ENCODE results near the gene CXCL12. TPM values are rescaled to one million over a fixed set of nuclear protein-coding genes. Genes with fewer than 3 reads are reported as not detected.

The CXCL12 gene
- total RNA-seq, 1 donor, result under 0.01 TPM

- Histone ChIP-seq H3K9me3 (ENCODE audit: low read depth, low read length) (no peaks in the 10 kb centered on the region), H3K4me3 (ENCODE audit: low read length) (no peak overlapping the region), H3K27me3 (ENCODE audit: insufficient read depth, low read length) (no peaks in the 10 kb centered on the region), H3K4me1 (ENCODE audit: insufficient read depth, low read length) (no peaks in the 10 kb centered on the region)
Measured at GRCh38 chr10:44394696-44395381, 9.9 kb upstream of the CXCL12 start.

GRCh38 chr10:44393834-44394547 is 9.1 kb upstream of the CXCL12 start:
- Histone ChIP-seq H3K4me1 (ENCODE audit: insufficient read depth, low read length) (no peaks in the 10 kb centered on the region), H3K4me3 (ENCODE audit: low read length) (no peak overlapping the region), H3K9me3 (ENCODE audit: low read depth, low read length) (no peaks in the 10 kb centered on the region), H3K27me3 (ENCODE audit: insufficient read depth, low read length) (no peaks in the 10 kb centered on the region)

- Histone ChIP-seq H3K4me1 (ENCODE audit: insufficient read depth, low read length) (no peaks in the 10 kb centered on the region), H3K4me3 (ENCODE audit: low read length) (no peak overlapping the region), H3K9me3 (ENCODE audit: low read depth, low read length) (no peaks in the 10 kb centered on the region), H3K27me3 (ENCODE audit: insufficient read depth, low read length) (no peaks in the 10 kb centered on the region)
Measured at GRCh38 chr10:44393051-44393630, 8.2 kb upstream of the CXCL12 start.

DNA sequence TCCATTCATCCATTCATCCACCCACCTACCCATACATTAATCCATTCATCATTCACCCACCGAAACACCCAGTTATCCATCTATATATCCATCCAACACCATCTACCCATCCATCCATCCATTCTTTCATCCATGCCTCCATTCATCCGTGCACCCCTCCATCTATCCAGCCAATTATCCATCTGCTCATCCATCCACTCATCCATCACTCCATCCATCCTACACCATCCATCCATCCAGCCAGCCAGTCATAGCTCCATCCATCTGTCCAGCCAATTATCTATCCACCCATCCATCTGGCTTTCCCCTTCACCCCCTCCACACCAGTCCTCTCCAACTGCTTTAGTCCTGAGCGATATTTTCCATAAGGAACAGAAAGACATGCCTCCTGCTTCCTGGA is 7.5 kb upstream of the CXCL12 start:
- Histone ChIP-seq H3K9me3 (ENCODE audit: low read depth, low read length) (no peaks in the 10 kb centered on the region), H3K27me3 (ENCODE audit: insufficient read depth, low read length) (no peaks in the 10 kb centered on the region), H3K4me1 (ENCODE audit: insufficient read depth, low read length) (no peaks in the 10 kb centered on the region), H3K4me3 (ENCODE audit: low read length) (no peak overlapping the region)

GRCh38 chr10:44391981-44392380 is 7.1 kb upstream of the CXCL12 start:
- H3K27me3 ChIP-seq (ENCODE audit: insufficient read depth, low read length), result peaks cover under 1% of the 10 kb centered on the region
- no peak overlapping the region for H3K4me3 ChIP-seq (ENCODE audit: low read length)
- no peaks in the 10 kb centered on the region for H3K4me1 ChIP-seq (ENCODE audit: insufficient read depth, low read length)
- H3K9me3 ChIP-seq (ENCODE audit: low read depth, low read length), result no peaks in the 10 kb centered on the region

- H3K4me3 ChIP-seq (ENCODE audit: low read length), result no peak overlapping the region
- peaks cover 11% of the 10 kb centered on the region for H3K27me3 ChIP-seq (ENCODE audit: insufficient read depth, low read length)
- no peaks in the 10 kb centered on the region for H3K9me3 ChIP-seq (ENCODE audit: low read depth, low read length)
- H3K4me1 ChIP-seq (ENCODE audit: insufficient read depth, low read length), result no peaks in the 10 kb centered on the region
Measured at GRCh38 chr10:44390585-44391072, 5.7 kb upstream of the CXCL12 start.

DNA sequence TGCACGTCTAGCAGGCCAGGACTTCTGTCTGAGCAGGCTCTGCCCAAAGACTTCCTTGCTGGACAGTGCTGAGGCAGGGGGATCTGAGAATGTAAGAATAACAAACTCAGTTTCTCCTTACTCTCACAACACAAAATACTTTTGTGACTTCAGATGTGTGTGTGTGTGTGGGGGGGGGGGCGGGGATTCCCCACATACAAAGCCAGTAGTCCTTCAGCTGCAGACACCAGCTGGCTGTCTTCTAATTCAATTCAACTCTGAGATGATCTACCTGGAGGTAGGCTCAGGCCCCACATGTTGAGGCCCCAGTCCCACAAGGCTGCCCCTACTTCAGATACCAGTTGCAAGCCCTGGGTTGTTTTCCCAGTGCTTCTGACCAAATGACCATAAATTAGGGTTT is 4.7 kb upstream of the CXCL12 start:
- Histone ChIP-seq H3K9me3 (ENCODE audit: low read depth, low read length) (no peaks in the 10 kb centered on the region), H3K4me3 (ENCODE audit: low read length) (no peak overlapping the region), H3K27me3 (ENCODE audit: insufficient read depth, low read length) (peaks cover 11% of the 10 kb centered on the region), H3K4me1 (ENCODE audit: insufficient read depth, low read length) (no peaks in the 10 kb centered on the region)

DNA sequence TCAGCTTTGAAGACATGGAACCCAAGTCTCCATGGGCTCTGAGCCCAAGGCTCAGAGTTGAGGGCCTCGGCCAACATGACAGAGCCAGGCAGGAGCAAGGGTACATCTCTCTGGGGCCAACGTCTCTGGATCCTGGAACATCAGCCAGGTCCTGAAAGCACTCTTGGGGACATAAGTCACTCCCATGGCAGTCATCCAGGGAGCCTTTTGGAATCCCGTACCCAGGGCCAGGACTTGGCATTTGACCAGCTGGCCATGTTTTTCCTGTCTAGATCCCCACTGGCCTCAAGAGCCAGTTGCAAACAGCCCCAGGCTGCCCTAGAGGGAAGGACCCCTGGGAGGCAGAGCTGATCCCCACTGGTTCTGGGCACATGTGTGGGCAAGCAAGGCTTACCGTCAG is 4.3 kb upstream of the CXCL12 start:
- Histone ChIP-seq H3K4me3 (ENCODE audit: low read length) (no peak overlapping the region), H3K27me3 (ENCODE audit: insufficient read depth, low read length) (peaks cover 15% of the 10 kb centered on the region), H3K9me3 (ENCODE audit: low read depth, low read length) (no peaks in the 10 kb centered on the region), H3K4me1 (ENCODE audit: insufficient read depth, low read length) (no peaks in the 10 kb centered on the region)

- Histone ChIP-seq H3K27me3 (ENCODE audit: insufficient read depth, low read length) (peaks cover 19% of the 10 kb centered on the region), H3K4me1 (ENCODE audit: insufficient read depth, low read length) (no peaks in the 10 kb centered on the region), H3K4me3 (ENCODE audit: low read length) (no peak overlapping the region), H3K9me3 (ENCODE audit: low read depth, low read length) (no peaks in the 10 kb centered on the region)
Measured at GRCh38 chr10:44388641-44389040, 3.7 kb upstream of the CXCL12 start.

DNA sequence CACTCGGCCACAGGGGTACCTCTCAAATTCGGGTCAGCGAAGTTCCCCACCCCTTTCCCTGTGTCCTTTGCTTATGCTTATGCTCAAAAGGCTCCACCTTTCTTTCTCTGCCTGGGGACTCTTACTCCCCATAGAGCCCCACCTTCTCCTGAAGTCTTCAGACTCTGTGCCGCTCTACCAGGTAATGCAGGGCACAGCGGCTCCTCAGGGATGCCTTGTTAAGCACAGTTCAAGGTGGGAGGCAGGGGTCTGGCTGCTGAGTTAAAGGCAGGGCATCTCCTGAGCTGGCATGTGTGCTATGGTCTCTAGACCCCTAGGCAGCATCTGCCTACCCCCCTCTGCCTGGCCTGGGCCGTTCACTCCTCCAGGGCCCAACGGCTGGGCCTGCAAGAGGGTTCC is 3.0 kb upstream of the CXCL12 start:
- Histone ChIP-seq H3K27me3 (ENCODE audit: insufficient read depth, low read length) (peaks cover 25% of the 10 kb centered on the region), H3K4me1 (ENCODE audit: insufficient read depth, low read length) (no peaks in the 10 kb centered on the region), H3K4me3 (ENCODE audit: low read length) (no peak overlapping the region), H3K9me3 (ENCODE audit: low read depth, low read length) (no peaks in the 10 kb centered on the region)

DNA sequence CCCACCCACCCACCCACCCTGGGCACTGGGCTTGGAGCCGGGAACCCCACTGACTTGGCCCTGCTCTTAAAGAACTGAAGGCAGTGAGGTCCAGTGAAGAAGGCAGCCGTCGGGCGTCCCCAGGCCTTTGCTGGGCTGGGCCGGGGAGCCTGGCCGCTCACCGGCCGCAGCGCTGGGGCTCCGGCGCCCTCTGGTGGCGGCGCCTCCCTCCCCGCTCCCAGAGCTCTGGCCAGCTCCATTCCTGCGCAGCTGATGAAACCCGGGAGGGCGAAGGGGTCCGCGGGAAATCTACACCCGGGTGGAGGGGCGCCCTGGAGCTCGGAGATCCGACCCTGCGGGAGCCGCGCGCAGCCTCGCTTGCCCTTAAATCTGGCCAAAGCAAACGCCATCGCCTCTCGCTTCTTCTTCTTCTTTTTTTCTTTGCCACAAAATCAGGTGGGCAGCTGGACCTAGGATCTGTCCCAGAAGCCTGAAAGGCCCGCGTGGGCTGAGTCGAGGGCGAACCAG is 1.7 kb upstream of the CXCL12 start:
- no peaks in the 10 kb centered on the region for H3K4me1 ChIP-seq (ENCODE audit: insufficient read depth, low read length)
- H3K4me3 ChIP-seq (ENCODE audit: low read length), result no peak overlapping the region
- peaks cover 28% of the 10 kb centered on the region for H3K27me3 ChIP-seq (ENCODE audit: insufficient read depth, low read length)
- no peaks in the 10 kb centered on the region for H3K9me3 ChIP-seq (ENCODE audit: low read depth, low read length)

DNA sequence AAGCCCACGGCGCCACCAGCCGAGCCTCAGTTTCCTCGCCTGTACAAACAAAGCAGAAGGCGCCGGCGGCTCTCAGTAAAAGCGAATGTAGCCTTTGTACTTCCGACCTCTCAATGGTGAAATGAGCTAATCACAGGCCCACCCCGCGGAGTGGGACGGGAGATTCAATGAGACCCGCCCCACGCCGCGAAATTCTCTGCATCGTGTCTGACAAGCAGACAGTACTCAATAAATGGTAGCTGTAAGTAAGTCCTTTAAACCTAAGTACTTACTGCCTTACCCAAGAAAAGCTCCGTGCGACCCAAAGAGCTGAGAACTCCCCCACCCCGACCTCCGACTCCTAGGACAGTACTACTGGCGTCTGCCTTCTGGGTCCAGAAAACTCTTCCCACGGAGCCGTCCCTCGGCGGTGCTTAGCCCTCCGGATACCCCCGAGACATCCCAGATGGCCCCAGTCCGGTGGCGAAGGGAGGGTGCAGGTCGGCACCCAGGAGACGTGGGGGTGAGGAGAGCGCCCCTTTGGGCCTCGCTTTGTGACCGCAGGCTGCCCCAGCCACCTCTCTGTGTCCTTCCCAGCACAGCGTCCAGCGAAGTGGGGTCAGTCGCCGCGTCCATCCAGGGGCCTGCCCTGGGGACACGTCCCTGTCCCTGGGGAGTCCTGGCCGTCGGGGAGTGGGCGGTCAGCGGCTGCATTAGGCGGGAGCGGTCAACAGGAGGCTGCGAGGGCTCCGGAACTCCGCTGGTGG is 972 bp upstream of the CXCL12 start:
- peaks cover 28% of the 10 kb centered on the region for H3K27me3 ChIP-seq (ENCODE audit: insufficient read depth, low read length)
- H3K4me3 ChIP-seq (ENCODE audit: low read length), result no peak overlapping the region
- no peaks in the 10 kb centered on the region for H3K9me3 ChIP-seq (ENCODE audit: low read depth, low read length)
- H3K4me1 ChIP-seq (ENCODE audit: insufficient read depth, low read length), result no peaks in the 10 kb centered on the region

DNA sequence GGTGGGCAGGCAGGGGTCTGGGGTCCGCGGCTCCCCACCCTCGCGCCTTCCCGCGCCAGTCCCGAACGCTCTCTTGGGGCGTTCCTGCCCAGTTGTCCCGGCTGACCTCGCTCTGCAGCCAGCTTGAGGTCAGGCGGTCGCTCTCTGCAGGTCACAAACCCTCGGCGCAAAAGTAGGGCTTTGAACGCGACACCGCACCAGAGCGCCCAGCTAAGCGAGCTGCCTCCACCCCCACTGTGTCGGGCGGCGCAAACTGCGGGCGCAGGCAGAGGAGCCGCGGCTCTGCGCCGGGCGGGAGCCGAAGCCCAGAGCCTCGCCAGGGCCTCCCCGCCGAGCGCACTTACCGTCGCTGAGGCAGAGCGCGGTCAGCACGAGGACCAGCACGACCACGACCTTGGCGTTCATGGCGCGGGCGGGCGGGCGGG is 284 bp downstream of the CXCL12 start:
- H3K9me3 ChIP-seq (ENCODE audit: low read depth, low read length), result no peaks in the 10 kb centered on the region
- peaks cover 28% of the 10 kb centered on the region for H3K27me3 ChIP-seq (ENCODE audit: insufficient read depth, low read length)
- H3K4me3 ChIP-seq (ENCODE audit: low read length), result no peak overlapping the region

DNA sequence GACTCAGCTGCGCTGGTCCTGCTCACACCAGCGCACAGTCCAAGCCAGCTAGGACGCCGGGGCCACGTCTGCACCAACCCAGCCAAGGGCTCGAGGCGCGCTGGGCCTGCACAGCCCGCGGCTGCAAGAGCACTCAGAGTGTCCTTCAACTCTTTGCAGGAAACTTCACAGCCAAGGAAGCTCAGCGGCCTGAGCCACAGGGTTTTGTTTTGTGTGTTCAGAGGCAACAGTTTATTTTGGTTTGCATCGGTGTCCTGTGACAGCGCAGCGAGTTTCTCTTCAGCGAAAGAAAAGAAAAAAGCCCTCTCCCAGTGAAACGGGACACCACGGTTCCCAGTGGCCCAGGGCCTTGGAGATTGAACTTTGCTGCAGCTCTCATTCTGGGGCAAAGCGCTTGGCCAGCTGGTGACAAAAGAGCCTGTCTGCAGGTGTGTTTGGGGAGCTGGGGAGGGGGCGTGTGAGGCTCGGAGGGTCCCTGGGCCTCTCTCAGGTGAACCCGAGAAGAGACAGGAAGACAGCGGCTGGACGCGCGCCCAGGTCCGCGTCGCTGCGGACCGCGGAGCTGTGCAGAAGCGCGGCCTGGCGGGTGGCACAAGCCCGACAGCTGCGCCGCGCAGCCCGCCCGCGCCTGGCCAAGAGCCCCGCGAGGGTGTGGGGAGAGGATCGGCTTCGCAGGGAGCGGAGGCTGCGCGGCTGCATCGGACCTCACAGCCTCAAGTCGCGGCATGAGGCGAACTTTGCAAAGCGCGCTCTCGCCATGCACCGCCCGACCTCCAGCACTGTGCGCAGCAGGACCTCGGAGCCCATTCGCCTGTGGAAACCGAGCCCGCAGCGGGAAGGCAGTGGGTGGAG is 922 bp downstream of the CXCL12 start:
- H3K4me1 ChIP-seq (ENCODE audit: insufficient read depth, low read length), result no peaks in the 10 kb centered on the region
- peaks cover 28% of the 10 kb centered on the region for H3K27me3 ChIP-seq (ENCODE audit: insufficient read depth, low read length)
- H3K4me3 ChIP-seq (ENCODE audit: low read length), result no peak overlapping the region
- no peaks in the 10 kb centered on the region for H3K9me3 ChIP-seq (ENCODE audit: low read depth, low read length)

More for the DNA sequence above, 284 bp downstream of the CXCL12 start:
- no peaks in the 10 kb centered on the region for H3K4me1 ChIP-seq (ENCODE audit: insufficient read depth, low read length)
